ENCODE results near the gene ZSWIM9. TPM values are rescaled to one million over a fixed set of nuclear protein-coding genes. Genes with fewer than 3 reads are reported as not detected.

The ZSWIM9 gene
- polyA plus RNA-seq (ENCODE audit: insufficient read depth in 1 of 5, insufficient read length in 5 of 5, low replicate concordance in 1 of 5), result 10 to 100 TPM in 3 of 5 donors, 1 to 10 TPM in 2; 7.7 to 11.5 (median 10.6) TPM
- long read RNA-seq, donor 1, partial matches to known transcripts, result 0 of 1 reads
- long read RNA-seq, donor 1, other reads (novel, unspliced or antisense), result 0 of 1 reads
- long read RNA-seq, donor 2, result 0 reads
- long read RNA-seq, donor 3, partial matches to known transcripts, result 0 of 1 reads
- long read RNA-seq, donor 3, other reads (novel, unspliced or antisense), result 0 of 1 reads
- long read RNA-seq, donor 4, result 0 reads
- long read RNA-seq, donor 5, partial matches to known transcripts, result 0 of 1 reads
- long read RNA-seq, donor 5, other reads (novel, unspliced or antisense), result 0 of 1 reads
- long read RNA-seq, donor 6, result 0 reads
- long read RNA-seq, donor 7, result 0 reads
- long read RNA-seq, donor 8, result 0 reads

- peak; percentile 96 for DNase-seq
Observed at GRCh38 chr19:48169939-48170803, at the start of gene ZSWIM9, which contains the start of gene LIG1. TSS of gene ZSWIM9 (plus strand) at chr19:48170680. CDS start at chr19:48171803, 1,123 bp downstream. TSS of gene LIG1 (minus strand) at chr19:48170344. CDS start at chr19:48165566, 4,778 bp downstream.

GRCh38 chr19:48121066-48121465, 49.4 kb upstream of the ZSWIM9 start:
- no peak for DNase-seq

GRCh38 chr19:48121909-48122371, 48.5 kb upstream of the ZSWIM9 start:
- DNase-seq, result peak; percentile 29 to 34

- DNase-seq, result no peak
Observed at GRCh38 chr19:48122421-48122820, 48.1 kb upstream of the ZSWIM9 start.

GRCh38 chr19:48123907-48124651, 46.4 kb upstream of the ZSWIM9 start:
- no peak for DNase-seq

- DNase-seq, result no peak
Observed at GRCh38 chr19:48127561-48127960, 42.9 kb upstream of the ZSWIM9 start.

GRCh38 chr19:48133094-48133493, 37.4 kb upstream of the ZSWIM9 start:
- DNase-seq, result no peak

- no peak for DNase-seq
Observed at GRCh38 chr19:48135411-48135810, 35.1 kb upstream of the ZSWIM9 start.

- no peak for DNase-seq
Observed at GRCh38 chr19:48136547-48136946, 33.9 kb upstream of the ZSWIM9 start.

- no peak for DNase-seq
Observed at GRCh38 chr19:48137411-48137810, 33.1 kb upstream of the ZSWIM9 start.

GRCh38 chr19:48139053-48139452, 31.4 kb upstream of the ZSWIM9 start:
- DNase-seq, result no peak

GRCh38 chr19:48147597-48148175, 22.8 kb upstream of the ZSWIM9 start:
- no peak for DNase-seq

GRCh38 chr19:48148576-48148975, 21.9 kb upstream of the ZSWIM9 start:
- no peak for DNase-seq

GRCh38 chr19:48149430-48149829, 21.1 kb upstream of the ZSWIM9 start:
- no peak for DNase-seq

GRCh38 chr19:48152551-48152950, 17.9 kb upstream of the ZSWIM9 start:
- peak; percentile 18 to 31 for DNase-seq

- no peak for DNase-seq
Observed at GRCh38 chr19:48154003-48154402, 16.5 kb upstream of the ZSWIM9 start.

- DNase-seq, result no peak
Observed at GRCh38 chr19:48158210-48158790, 12.2 kb upstream of the ZSWIM9 start.

GRCh38 chr19:48168689-48169088, 1.8 kb upstream of the ZSWIM9 start:
- no peak for DNase-seq

GRCh38 chr19:48169578-48169938, 922 bp upstream of the ZSWIM9 start:
- DNase-seq, result peak in 1 of 2 donors; percentile 20

- DNase-seq, result no peak
Observed at GRCh38 chr19:48170817-48171347, 402 bp downstream of the ZSWIM9 start.

- DNase-seq, result no peak
Observed at GRCh38 chr19:48171710-48172109, 1.2 kb downstream of the ZSWIM9 start.

All from right lung (tissue), 10 donors.